NT2/D1 (cell line): ENCODE results near the gene GPSM3.
"Not testable (repeated sequence)": the region's sequence is repeated elsewhere in the genome, so short reads cannot be mapped to it uniquely, and the experiment has no call there.

ENCODE experiments used
- DNase-seq: peaks from one replicate; pipeline ENCODE4 v3.0.0-alpha.2; 2011; ENCODE audit warnings: low read depth, low spot score
- H3K27me3 ChIP-seq: 2 replicates; pipeline ENCODE4 v1.6.0; 2011; ENCODE audit warnings: mild to moderate bottlenecking; ENCODE audit not compliant: insufficient read length, insufficient read depth
- H3K36me3 ChIP-seq: 2 replicates; pipeline ENCODE4 v1.6.1; 2011; ENCODE audit warnings: mild to moderate bottlenecking, low read length, mixed read lengths; ENCODE audit not compliant: insufficient read depth, insufficient read length
- H3K4me1 ChIP-seq: 2 replicates; pipeline ENCODE4 v1.5.1; 2011; ENCODE audit not compliant: insufficient read depth, insufficient read length
- H3K4me3 ChIP-seq: 2 replicates; pipeline ENCODE4 v1.5.1; 2011; ENCODE audit warnings: low read depth; ENCODE audit not compliant: insufficient read length
- H3K9ac ChIP-seq: 2 replicates; pipeline ENCODE4 v1.6.0; 2011; ENCODE audit warnings: low read depth; ENCODE audit not compliant: insufficient read length
- H3K9me3 ChIP-seq: 2 replicates; pipeline ENCODE4 v1.5.1; 2011; ENCODE audit warnings: mild to moderate bottlenecking, low read length; ENCODE audit not compliant: insufficient read depth
- SUZ12 ChIP-seq: IDR thresholded peaks from 2 replicates; pipeline ENCODE4 v1.6.1; 2011; ENCODE audit not compliant: insufficient read length, insufficient read depth; ENCODE audit errors: extremely low read depth
- YY1 ChIP-seq: IDR thresholded peaks from 2 replicates; pipeline ENCODE4 v1.6.1; 2011; ENCODE audit not compliant: insufficient read length, insufficient read depth
- ZNF274 ChIP-seq: IDR thresholded peaks from 2 replicates; pipeline ENCODE4 v1.6.1; 2011; ENCODE audit warnings: mild to moderate bottlenecking, low read depth, low read length

The GPSM3 gene

GRCh38 chr6:32213649-32214048 lies 21.2 kb upstream of the GPSM3 start:
- no peaks in the 10 kb centered on the region for H3K9me3 ChIP-seq
- H3K4me1 ChIP-seq: no peaks in the 10 kb centered on the region
- TF ChIP-seq ZNF274 (no peak), SUZ12 (no peak), YY1 (no peak)
- no peak for DNase-seq
- H3K9ac ChIP-seq: no peak overlapping the region
- no peaks in the 10 kb centered on the region for H3K36me3 ChIP-seq
- no peak overlapping the region for H3K4me3 ChIP-seq
- H3K27me3 ChIP-seq: no peaks in the 10 kb centered on the region

GRCh38 chr6:32212076-32212760 lies 19.8 kb upstream of the GPSM3 start:
- Histone ChIP-seq H3K9ac (no peak overlapping the region), H3K4me3 (no peak overlapping the region), H3K9me3 (no peaks in the 10 kb centered on the region), H3K27me3 (no peaks in the 10 kb centered on the region), H3K36me3 (no peaks in the 10 kb centered on the region), H3K4me1 (no peaks in the 10 kb centered on the region)
- TF ChIP-seq YY1 (no peak), ZNF274 (no peak), SUZ12 (no peak)
- DNase-seq: no peak

- H3K9me3 ChIP-seq, H3K4me1 ChIP-seq, H3K36me3 ChIP-seq, DNase-seq, H3K4me3 ChIP-seq, H3K27me3 ChIP-seq, H3K9ac ChIP-seq: not testable (repeated sequence)
Observed at GRCh38 chr6:32211432-32211831, 19.0 kb upstream of the GPSM3 start.

GRCh38 chr6:32210191-32210601 lies 17.8 kb upstream of the GPSM3 start:
- H3K9ac ChIP-seq: no peak overlapping the region
- no peak for TF ChIP-seq SUZ12
- no peak for TF ChIP-seq YY1
- no peak for TF ChIP-seq ZNF274
- H3K27me3 ChIP-seq: no peaks in the 10 kb centered on the region
- H3K9me3 ChIP-seq: no peaks in the 10 kb centered on the region
- no peaks in the 10 kb centered on the region for H3K4me1 ChIP-seq
- no peak for DNase-seq
- H3K36me3 ChIP-seq: no peaks in the 10 kb centered on the region
- no peak overlapping the region for H3K4me3 ChIP-seq

- Histone ChIP-seq H3K4me1 (peaks cover 4% of the 10 kb centered on the region), H3K9me3 (no peaks in the 10 kb centered on the region), H3K9ac (no peak overlapping the region), H3K4me3 (no peak overlapping the region), H3K36me3 (no peaks in the 10 kb centered on the region), H3K27me3 (no peaks in the 10 kb centered on the region)
- no peak for DNase-seq
- no peak for TF ChIP-seq ZNF274
Observed at GRCh38 chr6:32208996-32209395, 16.6 kb upstream of the GPSM3 start.

GRCh38 chr6:32204268-32204715 lies 11.8 kb upstream of the GPSM3 start:
- H3K4me3 ChIP-seq: no peak overlapping the region
- H3K9me3 ChIP-seq: no peaks in the 10 kb centered on the region
- H3K4me1 ChIP-seq: peaks cover 6% of the 10 kb centered on the region
- no peak overlapping the region for H3K9ac ChIP-seq
- DNase-seq: no peak
- TF ChIP-seq YY1 (no peak), SUZ12 (no peak), ZNF274 (no peak)
- no peaks in the 10 kb centered on the region for H3K27me3 ChIP-seq
- H3K36me3 ChIP-seq: no peaks in the 10 kb centered on the region

GRCh38 chr6:32203426-32204267 lies 11.2 kb upstream of the GPSM3 start:
- DNase-seq: no peak
- TF ChIP-seq ZNF274: no peak
- TF ChIP-seq YY1: no peak
- no peak for TF ChIP-seq SUZ12
- H3K36me3 ChIP-seq: no peaks in the 10 kb centered on the region

More at GRCh38 chr6:32203426-32204267, 11.2 kb upstream of the GPSM3 start:
- H3K4me3 ChIP-seq: no peak overlapping the region
- no peaks in the 10 kb centered on the region for H3K9me3 ChIP-seq
- H3K27me3 ChIP-seq: no peaks in the 10 kb centered on the region
- H3K4me1 ChIP-seq: peaks cover 6% of the 10 kb centered on the region
- no peak overlapping the region for H3K9ac ChIP-seq
